Astrocyte (in vitro differentiated cells and primary cell): ENCODE measurements around the gene GRK5.
"Not testable (repeated sequence)": the region's sequence is repeated elsewhere in the genome, so short reads cannot be mapped to it uniquely, and the experiment has no call there.

Source experiments
- EZH2 ChIP-seq: IDR thresholded peaks from 2 replicates; pipeline ENCODE4 v1.6.1; 2012; ENCODE audit warnings: mild to moderate bottlenecking, low read length, inconsistent platforms; ENCODE audit not compliant: insufficient read depth
- TF ChIP-seq, protein P1 (sequence below): IDR thresholded peaks from 2 replicates; pipeline ENCODE4 v1.5.1; 2011; ENCODE audit warnings: low read depth, mild to moderate bottlenecking, inconsistent platforms, low read length, moderate library complexity; ENCODE audit not compliant: insufficient read depth

DNA sequence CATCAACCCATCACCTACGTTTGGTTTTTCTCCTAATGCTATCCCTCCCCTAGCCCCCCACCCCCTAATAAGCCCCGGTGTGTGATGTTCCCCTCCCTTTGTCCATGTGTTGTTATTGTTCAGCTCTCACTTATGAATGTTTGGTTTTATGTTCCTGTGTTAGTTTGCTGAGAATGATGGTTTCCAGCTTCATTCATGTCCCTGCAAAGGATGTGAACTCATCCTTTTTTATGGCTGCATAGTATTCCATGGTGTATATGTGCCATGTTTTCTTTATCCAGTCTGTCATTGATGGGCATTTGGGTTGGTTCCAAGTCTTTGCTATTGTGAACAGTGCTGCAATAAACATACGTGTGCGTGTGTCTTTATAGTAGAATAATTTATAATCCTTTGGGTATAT lies 32.3 kb downstream of the GRK5 start:
- TF ChIP-seq, protein P1, sequence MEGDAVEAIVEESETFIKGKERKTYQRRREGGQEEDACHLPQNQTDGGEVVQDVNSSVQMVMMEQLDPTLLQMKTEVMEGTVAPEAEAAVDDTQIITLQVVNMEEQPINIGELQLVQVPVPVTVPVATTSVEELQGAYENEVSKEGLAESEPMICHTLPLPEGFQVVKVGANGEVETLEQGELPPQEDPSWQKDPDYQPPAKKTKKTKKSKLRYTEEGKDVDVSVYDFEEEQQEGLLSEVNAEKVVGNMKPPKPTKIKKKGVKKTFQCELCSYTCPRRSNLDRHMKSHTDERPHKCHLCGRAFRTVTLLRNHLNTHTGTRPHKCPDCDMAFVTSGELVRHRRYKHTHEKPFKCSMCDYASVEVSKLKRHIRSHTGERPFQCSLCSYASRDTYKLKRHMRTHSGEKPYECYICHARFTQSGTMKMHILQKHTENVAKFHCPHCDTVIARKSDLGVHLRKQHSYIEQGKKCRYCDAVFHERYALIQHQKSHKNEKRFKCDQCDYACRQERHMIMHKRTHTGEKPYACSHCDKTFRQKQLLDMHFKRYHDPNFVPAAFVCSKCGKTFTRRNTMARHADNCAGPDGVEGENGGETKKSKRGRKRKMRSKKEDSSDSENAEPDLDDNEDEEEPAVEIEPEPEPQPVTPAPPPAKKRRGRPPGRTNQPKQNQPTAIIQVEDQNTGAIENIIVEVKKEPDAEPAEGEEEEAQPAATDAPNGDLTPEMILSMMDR = not testable (repeated sequence)
- TF ChIP-seq EZH2 = not testable (repeated sequence)
